Choroid plexus epithelial cell (primary cell): Measurements from ENCODE around the gene SCNN1G.
"Not testable (repeated sequence)": the region's sequence is repeated elsewhere in the genome, so short reads cannot be mapped to it uniquely, and the experiment has no call there.

ENCODE experiments used
- DNase-seq: peaks from one replicate; pipeline ENCODE4 v3.0.0-alpha.2; 2010; ENCODE audit warnings: low read depth
- H3K4me3 ChIP-seq: 2 replicates; pipeline ENCODE4 v1.5.1; 2011; ENCODE audit warnings: low read depth, mild to moderate bottlenecking, control low read depth, low read length, moderate library complexity
- CTCF ChIP-seq: conservative IDR thresholded peaks from 2 replicates; pipeline ENCODE4 v1.5.1; 2011; ENCODE audit warnings: low read depth, mild to moderate bottlenecking, control low read depth, inconsistent platforms, low read length, moderate library complexity

SCNN1G gene

GRCh38 chr16:23141033-23141432 lies 41.5 kb upstream of the SCNN1G start:
- H3K4me3 ChIP-seq, result no peak overlapping the region
- no peak for TF ChIP-seq CTCF
- no peak for DNase-seq

GRCh38 chr16:23141500-23141899 lies 41.0 kb upstream of the SCNN1G start:
- no peak for TF ChIP-seq CTCF
- DNase-seq, result no peak
- H3K4me3 ChIP-seq, result no peak overlapping the region

- peak; percentile 55 for DNase-seq
- H3K4me3 ChIP-seq, result no peak overlapping the region
- no peak for TF ChIP-seq CTCF
These were observed 40.4 kb upstream of the SCNN1G start for GRCh38 chr16:23141959-23142740.

- no peak for DNase-seq
- no peak overlapping the region for H3K4me3 ChIP-seq
- no peak for TF ChIP-seq CTCF
These were observed 39.2 kb upstream of the SCNN1G start for GRCh38 chr16:23143391-23143790.

- DNase-seq, result not testable (repeated sequence)
These were observed 38.2 kb upstream of the SCNN1G start for GRCh38 chr16:23144393-23144792.

GRCh38 chr16:23145186-23145585 lies 37.4 kb upstream of the SCNN1G start:
- no peak overlapping the region for H3K4me3 ChIP-seq
- no peak for TF ChIP-seq CTCF
- no peak for DNase-seq

More at GRCh38 chr16:23144393-23144792, 38.2 kb upstream of the SCNN1G start:
- H3K4me3 ChIP-seq, result not testable (repeated sequence)

- no peak overlapping the region for H3K4me3 ChIP-seq
- peak; percentile 78 for DNase-seq
- TF ChIP-seq CTCF, result no peak
These were observed 36.9 kb upstream of the SCNN1G start for GRCh38 chr16:23145608-23146007.
